ENCODE measurements around the gene CROCC2.

The CROCC2 gene

GRCh38 chr2:241005569-241005968 lies 99.4 kb downstream of the CROCC2 start:
- H3K36me3 Mint-ChIP-seq (ENCODE audit: low read depth): peaks cover 11% of the 10 kb centered on the region
- H3K4me1 Mint-ChIP-seq: peaks cover 19% of the 10 kb centered on the region
- no peak overlapping the region for H3K4me3 Mint-ChIP-seq
- H3K9me3 Mint-ChIP-seq: peaks cover 36% of the 10 kb centered on the region
- DNase-seq: no peak
- H3K27me3 Mint-ChIP-seq (ENCODE audit: low read depth, poor library complexity): peaks cover 66% of the 10 kb centered on the region
- H3K27ac Mint-ChIP-seq: no peak overlapping the region
- TF ChIP-seq CTCF (IDR thresholded peaks at IDR 0.05): no peak

GRCh38 chr2:241006412-241006811 lies 100.3 kb downstream of the CROCC2 start:
- Mint-ChIP-seq H3K4me1 (peaks cover 19% of the 10 kb centered on the region), H3K4me3 (no peak overlapping the region), H3K9me3 (peaks cover 36% of the 10 kb centered on the region), H3K27ac (no peak overlapping the region), H3K36me3 (ENCODE audit: low read depth) (peaks cover 11% of the 10 kb centered on the region), H3K27me3 (ENCODE audit: low read depth, poor library complexity) (peaks cover 57% of the 10 kb centered on the region)
- DNase-seq: no peak
- TF ChIP-seq CTCF (IDR thresholded peaks at IDR 0.05): no peak

DNA sequence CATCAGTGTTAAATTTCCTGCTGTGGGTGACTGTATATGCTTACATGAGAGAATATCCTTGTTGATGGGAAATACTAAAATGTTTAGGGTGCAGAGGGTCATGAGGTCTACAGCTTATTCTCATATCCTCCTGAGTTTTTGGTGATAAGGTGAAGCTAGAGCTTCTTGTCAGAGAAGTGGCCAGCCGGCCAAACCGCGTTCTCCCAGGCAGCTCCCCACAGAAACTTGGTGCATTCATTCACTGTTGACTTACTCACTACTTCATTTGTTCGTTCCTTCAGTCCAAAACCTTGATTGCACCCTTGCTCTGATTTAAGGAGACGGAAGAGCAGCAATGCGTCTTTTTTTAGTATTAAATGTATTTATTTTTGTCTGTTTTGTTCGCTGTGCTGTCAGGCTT lies 101.0 kb downstream of the CROCC2 start:
- Mint-ChIP-seq H3K4me1 (peaks cover 19% of the 10 kb centered on the region), H3K9me3 (peaks cover 36% of the 10 kb centered on the region), H3K27me3 (ENCODE audit: low read depth, poor library complexity) (peaks cover 50% of the 10 kb centered on the region), H3K36me3 (ENCODE audit: low read depth) (peaks cover 11% of the 10 kb centered on the region), H3K4me3 (no peak overlapping the region), H3K27ac (no peak overlapping the region)
- DNase-seq: no peak
- TF ChIP-seq CTCF (IDR thresholded peaks at IDR 0.05): no peak

DNA sequence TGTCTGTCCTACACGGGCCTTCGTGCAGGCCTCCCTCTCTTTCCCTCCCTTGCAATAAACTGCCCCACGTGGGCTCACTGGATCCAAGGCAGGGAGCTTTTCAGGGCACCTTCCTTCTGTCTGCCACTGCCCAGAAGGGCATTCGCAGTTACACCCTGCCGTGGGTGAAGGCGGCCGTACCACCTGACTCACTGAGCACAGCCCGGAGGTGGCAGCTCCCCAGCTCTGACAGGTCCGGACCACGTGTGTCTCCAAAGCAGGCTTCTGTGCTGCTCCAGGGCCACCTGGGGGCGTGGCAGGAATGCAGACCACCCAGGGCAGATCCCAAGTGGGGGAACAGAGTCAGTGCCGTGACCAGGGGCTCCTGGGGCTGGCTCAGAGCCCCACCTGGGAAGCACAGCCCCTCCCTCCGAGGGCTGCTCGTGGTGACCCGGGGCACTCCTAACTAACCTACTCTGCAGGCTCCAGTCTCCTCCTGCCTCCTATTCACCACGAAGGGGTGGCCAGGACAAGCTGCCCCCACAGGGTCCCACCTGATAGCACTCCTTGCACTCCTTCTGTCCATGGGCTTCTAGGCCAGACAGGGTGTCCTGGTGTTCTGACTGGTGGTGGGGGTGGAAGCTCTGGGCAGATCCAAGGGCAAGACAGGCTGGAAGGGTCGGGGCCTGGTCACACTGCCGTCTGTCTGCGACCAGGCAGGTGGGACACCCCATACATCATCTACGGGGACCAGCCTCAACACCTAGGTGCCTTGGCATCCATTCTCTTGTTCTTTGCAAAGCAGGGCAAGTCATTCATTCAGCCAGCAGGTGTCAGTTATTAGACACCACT lies 102.0 kb downstream of the CROCC2 start:
- no peak for TF ChIP-seq CTCF (IDR thresholded peaks at IDR 0.05)
- H3K9me3 Mint-ChIP-seq: peaks cover 36% of the 10 kb centered on the region
- H3K4me1 Mint-ChIP-seq: peaks cover 19% of the 10 kb centered on the region
- peaks cover 47% of the 10 kb centered on the region for H3K27me3 Mint-ChIP-seq (ENCODE audit: low read depth, poor library complexity)
- peaks cover 11% of the 10 kb centered on the region for H3K36me3 Mint-ChIP-seq (ENCODE audit: low read depth)
- H3K4me3 Mint-ChIP-seq: no peak overlapping the region
- H3K27ac Mint-ChIP-seq: no peak overlapping the region
- DNase-seq: no peak

- H3K9me3 Mint-ChIP-seq: peaks cover 30% of the 10 kb centered on the region
- H3K4me3 Mint-ChIP-seq: peak overlapping the region; percentile 7
- H3K36me3 Mint-ChIP-seq (ENCODE audit: low read depth): peaks cover 11% of the 10 kb centered on the region
- H3K4me1 Mint-ChIP-seq: peaks cover 19% of the 10 kb centered on the region
- no peak for DNase-seq
- no peak overlapping the region for H3K27ac Mint-ChIP-seq
- H3K27me3 Mint-ChIP-seq (ENCODE audit: low read depth, poor library complexity): peaks cover 42% of the 10 kb centered on the region
- TF ChIP-seq CTCF (IDR thresholded peaks at IDR 0.05): no peak
Measured at GRCh38 chr2:241008711-241009121, 102.6 kb downstream of the CROCC2 start.

DNA sequence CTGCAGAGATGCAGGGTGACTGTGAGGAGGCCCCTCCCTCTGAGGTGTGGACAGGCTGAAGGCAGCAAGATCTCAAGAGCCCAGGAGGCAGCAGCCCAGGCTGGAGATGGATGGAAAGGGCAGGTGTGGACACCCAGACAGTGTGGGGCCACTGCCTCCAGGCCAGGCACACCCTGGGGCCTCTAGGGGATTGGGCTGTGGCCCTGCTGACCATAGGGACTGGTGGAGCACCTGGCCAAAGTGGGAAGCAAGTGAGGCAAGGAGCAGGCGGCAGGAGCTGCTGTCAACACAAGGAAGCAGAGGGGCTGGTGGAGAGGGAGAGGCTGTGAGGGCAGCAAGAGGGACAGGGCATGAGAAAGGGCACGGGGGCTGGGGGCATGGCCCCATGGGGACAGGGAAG lies 103.1 kb downstream of the CROCC2 start:
- Mint-ChIP-seq H3K27me3 (ENCODE audit: low read depth, poor library complexity) (peaks cover 38% of the 10 kb centered on the region), H3K9me3 (peaks cover 25% of the 10 kb centered on the region), H3K4me3 (peak overlapping the region; percentile 7), H3K36me3 (ENCODE audit: low read depth) (peaks cover 11% of the 10 kb centered on the region), H3K4me1 (peaks cover 19% of the 10 kb centered on the region), H3K27ac (no peak overlapping the region)
- DNase-seq: no peak
- TF ChIP-seq CTCF (IDR thresholded peaks at IDR 0.05): no peak
